Upper lobe of right lung (tissue), 1 donor: ENCODE data around the gene DROSHA. TPM values are rescaled to one million over a fixed set of nuclear protein-coding genes. Genes with fewer than 3 reads are reported as not detected.

ENCODE experiments used
- ATAC-seq: fragments of 200-7000 bp; cut with Tn5 transposase; one replicate; pipeline ENCODE4 v1.9.1; 2020; ENCODE audit warnings: mild to moderate bottlenecking, moderate library complexity
- DNase-seq: peaks from one replicate; pipeline ENCODE4 v3.0.0-alpha.2; 2020
- H3K27ac ChIP-seq: fragments of 200-600 bp; one replicate; pipeline ENCODE4 v1.8.0; 2022
- H3K27me3 ChIP-seq: fragments of 200-600 bp; one replicate; pipeline ENCODE4 v1.8.0; 2022; ENCODE audit warnings: mild to moderate bottlenecking
- H3K36me3 ChIP-seq: fragments of 200-600 bp; one replicate; pipeline ENCODE4 v1.8.0; 2022
- H3K4me1 ChIP-seq: fragments of 200-600 bp; one replicate; pipeline ENCODE4 v1.8.0; 2022
- H3K4me3 ChIP-seq: fragments of 200-600 bp; one replicate; pipeline ENCODE4 v1.8.0; 2022; ENCODE audit warnings: mild to moderate bottlenecking
- H3K9me3 ChIP-seq: fragments of 200-600 bp; one replicate; pipeline ENCODE4 v1.8.0; 2022
- CTCF ChIP-seq: fragments of 200-600 bp; IDR thresholded peaks from one replicate; pipeline ENCODE4 v1.8.0; 2022; ENCODE audit warnings: antibody characterized with exemption
- intact Hi-C: fragments of 100-400 bp; cut with DNase I; formaldehyde crosslinking; loops from one replicate; pipeline ENCODE4 v1.11.0; 2022
- total RNA-seq: library from RNA; stranded (reverse); fragmentation: NEBNext Ultra II Directional; extraction: Animal tissue kit (Norgen Biotek cat#: 25700); gene quantifications from one replicate; pipeline ENCODE4 v1.2.1, GENCODE V29; 2021
- donor health status: DM: no; HTN: yes; CAD: no; lungs with severe emphysema.

DROSHA gene
- total RNA-seq, 1 donor from 2014 or later = 50.9 TPM

GRCh38 chr5:31459594-31459993 lies 72.3 kb downstream of the DROSHA start:
- intact Hi-C loops = no loop called here
- peaks cover 53% of the 10 kb centered on the region for H3K36me3 ChIP-seq
- H3K4me3 ChIP-seq = no peak overlapping the region
- no peak overlapping the region for H3K27ac ChIP-seq
- H3K27me3 ChIP-seq = no peaks in the 10 kb centered on the region
- no peak for TF ChIP-seq CTCF
- H3K4me1 ChIP-seq = no peaks in the 10 kb centered on the region
- DNase-seq = no peak
- no peak for ATAC-seq
- H3K9me3 ChIP-seq = peaks cover 3% of the 10 kb centered on the region

GRCh38 chr5:31455172-31455571 lies 76.7 kb downstream of the DROSHA start:
- no peak overlapping the region for H3K27ac ChIP-seq
- H3K27me3 ChIP-seq = no peaks in the 10 kb centered on the region
- no peak for DNase-seq
- no peaks in the 10 kb centered on the region for H3K4me1 ChIP-seq
- peaks cover 34% of the 10 kb centered on the region for H3K36me3 ChIP-seq
- ATAC-seq = no peak
- TF ChIP-seq CTCF = no peak
- H3K4me3 ChIP-seq = no peak overlapping the region
- intact Hi-C loops = no loop called here
- H3K9me3 ChIP-seq = peaks cover 3% of the 10 kb centered on the region

- DNase-seq (no peak), ATAC-seq (no peak)
- Histone ChIP-seq H3K4me1 (no peaks in the 10 kb centered on the region), H3K27ac (no peak overlapping the region), H3K9me3 (peaks cover 3% of the 10 kb centered on the region), H3K27me3 (no peaks in the 10 kb centered on the region), H3K4me3 (no peak overlapping the region), H3K36me3 (peaks cover 34% of the 10 kb centered on the region)
- intact Hi-C loops = no loop called here
- no peak for TF ChIP-seq CTCF
Observed at GRCh38 chr5:31453522-31453921, 78.4 kb downstream of the DROSHA start.

- Histone ChIP-seq H3K9me3 (peaks cover 3% of the 10 kb centered on the region), H3K4me1 (no peaks in the 10 kb centered on the region), H3K4me3 (no peak overlapping the region), H3K27me3 (no peaks in the 10 kb centered on the region), H3K27ac (no peak overlapping the region), H3K36me3 (peaks cover 44% of the 10 kb centered on the region)
- DNase-seq (no peak), ATAC-seq (no peak)
- no peak for TF ChIP-seq CTCF
- intact Hi-C loops = no loop called here
Observed at GRCh38 chr5:31452314-31452713, 79.6 kb downstream of the DROSHA start.

DNA sequence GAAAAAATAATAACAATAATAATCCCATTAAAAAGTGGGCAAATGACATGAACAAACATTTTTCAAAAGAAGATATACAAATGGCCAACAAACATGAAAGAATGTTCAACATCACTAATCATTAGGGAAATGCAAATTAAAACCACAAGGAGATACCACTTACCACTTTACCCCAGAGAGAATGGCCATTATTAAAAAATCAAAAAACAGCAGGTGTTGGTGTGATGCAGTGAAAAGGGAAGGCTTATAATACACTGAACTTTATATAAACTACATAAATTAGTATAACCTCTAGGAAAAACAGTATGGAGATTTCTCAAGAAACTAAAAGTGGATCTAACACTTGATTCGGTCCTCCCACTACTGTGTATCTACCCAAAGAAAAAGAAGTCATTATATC lies 81.9 kb downstream of the DROSHA start:
- TF ChIP-seq CTCF = no peak
- DNase-seq (no peak), ATAC-seq (no peak)
- Histone ChIP-seq H3K36me3 (peaks cover 53% of the 10 kb centered on the region), H3K4me3 (no peak overlapping the region), H3K4me1 (no peaks in the 10 kb centered on the region), H3K9me3 (no peaks in the 10 kb centered on the region), H3K27me3 (no peaks in the 10 kb centered on the region), H3K27ac (no peak overlapping the region)
- intact Hi-C loops = no loop called here

GRCh38 chr5:31449174-31449573 lies 82.7 kb downstream of the DROSHA start:
- Histone ChIP-seq H3K4me3 (no peak overlapping the region), H3K27ac (no peak overlapping the region), H3K27me3 (no peaks in the 10 kb centered on the region), H3K36me3 (peaks cover 59% of the 10 kb centered on the region), H3K9me3 (no peaks in the 10 kb centered on the region), H3K4me1 (no peaks in the 10 kb centered on the region)
- no peak for TF ChIP-seq CTCF
- ATAC-seq (no peak), DNase-seq (no peak)
- intact Hi-C loops = no loop called here
